Measurements from ENCODE around the gene HMGA1. TPM values are rescaled to one million over a fixed set of nuclear protein-coding genes. Genes with fewer than 3 reads are reported as not detected.

Gene HMGA1
- total and polyA plus RNA-seq, 2 of the 13 experiments (the other 11 are each of a cell fraction or from before 2014, with no cell fraction given) = 117 to 145 TPM

DNA sequence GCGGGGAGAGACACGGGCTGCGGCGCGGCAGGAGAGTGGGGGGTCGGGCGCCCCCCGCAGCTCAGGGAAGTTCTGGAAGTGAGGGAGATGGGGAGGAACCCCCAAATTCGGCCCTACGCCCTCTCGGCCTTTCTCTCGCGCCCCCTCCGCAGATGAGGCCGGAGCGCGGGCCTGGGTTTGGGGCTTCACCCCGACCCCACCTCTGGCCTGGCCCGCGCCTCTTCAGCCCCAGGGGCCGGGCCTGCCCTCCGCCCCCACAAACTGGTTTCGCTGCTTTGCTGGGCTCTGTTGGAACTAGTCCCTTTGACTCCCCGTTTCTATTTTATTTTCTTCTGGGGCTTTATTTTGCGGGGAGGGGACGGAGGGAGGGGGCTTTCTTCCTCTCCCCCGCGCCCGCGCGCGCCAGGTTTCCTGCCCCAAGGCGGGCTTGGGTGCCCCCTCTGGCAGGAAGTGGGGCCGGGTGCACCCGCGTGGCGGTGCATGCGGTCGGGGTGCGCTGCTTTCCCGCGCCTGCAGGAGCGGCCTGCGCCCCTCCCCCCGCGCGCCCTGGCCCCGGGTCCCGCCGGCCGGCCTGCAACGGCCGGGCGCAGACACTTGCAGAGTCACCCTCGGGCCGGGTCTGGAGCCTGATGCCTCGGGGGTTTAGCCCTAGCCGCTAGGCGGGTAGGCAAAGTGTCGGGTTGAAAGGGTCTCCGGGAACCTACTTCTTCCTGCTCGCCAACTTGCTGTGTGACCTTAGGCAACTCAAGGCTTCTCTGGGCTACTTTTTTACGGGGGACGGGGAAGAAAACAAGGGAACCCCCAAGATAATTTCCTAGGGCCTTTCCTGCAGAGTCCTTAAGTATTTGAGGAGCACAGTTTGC lies 1.3 kb downstream of the HMGA1 start (continued):
- TF ChIP-seq, protein P1, sequence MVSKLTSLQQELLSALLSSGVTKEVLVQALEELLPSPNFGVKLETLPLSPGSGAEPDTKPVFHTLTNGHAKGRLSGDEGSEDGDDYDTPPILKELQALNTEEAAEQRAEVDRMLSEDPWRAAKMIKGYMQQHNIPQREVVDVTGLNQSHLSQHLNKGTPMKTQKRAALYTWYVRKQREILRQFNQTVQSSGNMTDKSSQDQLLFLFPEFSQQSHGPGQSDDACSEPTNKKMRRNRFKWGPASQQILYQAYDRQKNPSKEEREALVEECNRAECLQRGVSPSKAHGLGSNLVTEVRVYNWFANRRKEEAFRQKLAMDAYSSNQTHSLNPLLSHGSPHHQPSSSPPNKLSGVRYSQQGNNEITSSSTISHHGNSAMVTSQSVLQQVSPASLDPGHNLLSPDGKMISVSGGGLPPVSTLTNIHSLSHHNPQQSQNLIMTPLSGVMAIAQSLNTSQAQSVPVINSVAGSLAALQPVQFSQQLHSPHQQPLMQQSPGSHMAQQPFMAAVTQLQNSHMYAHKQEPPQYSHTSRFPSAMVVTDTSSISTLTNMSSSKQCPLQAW (CRISPR knock-in tag; IDR thresholded peaks at IDR 0.05) = peak; percentile 15; the same call in 1 of the 2 replicates
- no peak for TF ChIP-seq NR2F2 (IDR thresholded peaks at IDR 0.05; ENCODE audit: borderline replicate concordance, low read depth)
- TF ChIP-seq HNF4A (CRISPR knock-in tag; IDR thresholded peaks at IDR 0.05) = no peak
- no peak for TF ChIP-seq MAFK (conservative IDR thresholded peaks at IDR 0.05 in 1 of 2, IDR thresholded peaks at IDR 0.05 in 1 of 2; ENCODE audit: low read length in 2 of 2)
- no peak; the same call in 1 of the 2 replicates for TF ChIP-seq ZNF3 (CRISPR knock-in tag; IDR thresholded peaks at IDR 0.05)
- TF ChIP-seq, protein P2, sequence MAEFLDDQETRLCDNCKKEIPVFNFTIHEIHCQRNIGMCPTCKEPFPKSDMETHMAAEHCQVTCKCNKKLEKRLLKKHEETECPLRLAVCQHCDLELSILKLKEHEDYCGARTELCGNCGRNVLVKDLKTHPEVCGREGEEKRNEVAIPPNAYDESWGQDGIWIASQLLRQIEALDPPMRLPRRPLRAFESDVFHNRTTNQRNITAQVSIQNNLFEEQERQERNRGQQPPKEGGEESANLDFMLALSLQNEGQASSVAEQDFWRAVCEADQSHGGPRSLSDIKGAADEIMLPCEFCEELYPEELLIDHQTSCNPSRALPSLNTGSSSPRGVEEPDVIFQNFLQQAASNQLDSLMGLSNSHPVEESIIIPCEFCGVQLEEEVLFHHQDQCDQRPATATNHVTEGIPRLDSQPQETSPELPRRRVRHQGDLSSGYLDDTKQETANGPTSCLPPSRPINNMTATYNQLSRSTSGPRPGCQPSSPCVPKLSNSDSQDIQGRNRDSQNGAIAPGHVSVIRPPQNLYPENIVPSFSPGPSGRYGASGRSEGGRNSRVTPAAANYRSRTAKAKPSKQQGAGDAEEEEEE (CRISPR knock-in tag; IDR thresholded peaks at IDR 0.05; ENCODE audit: borderline replicate concordance) = no peak
- peak; percentile 99 for TF ChIP-seq ZIK1 (CRISPR knock-in tag; IDR thresholded peaks at IDR 0.05; ENCODE audit: borderline replicate concordance, low read depth)
- peak; percentile 97; the same call in 1 of the 2 replicates for TF ChIP-seq ZMAT3 (CRISPR knock-in tag; conservative IDR thresholded peaks at IDR 0.05)
- peak; percentile 80; the same call in 1 of the 2 replicates for TF ChIP-seq ZNF577 (CRISPR knock-in tag; IDR thresholded peaks at IDR 0.05; ENCODE audit: borderline replicate concordance, low read depth)
- TF ChIP-seq BCL6 (CRISPR knock-in tag; IDR thresholded peaks at IDR 0.05) = 0 out of 2 replicates have a peak, but pooled peaks have one; percentile 36
- TF ChIP-seq, protein P3, sequence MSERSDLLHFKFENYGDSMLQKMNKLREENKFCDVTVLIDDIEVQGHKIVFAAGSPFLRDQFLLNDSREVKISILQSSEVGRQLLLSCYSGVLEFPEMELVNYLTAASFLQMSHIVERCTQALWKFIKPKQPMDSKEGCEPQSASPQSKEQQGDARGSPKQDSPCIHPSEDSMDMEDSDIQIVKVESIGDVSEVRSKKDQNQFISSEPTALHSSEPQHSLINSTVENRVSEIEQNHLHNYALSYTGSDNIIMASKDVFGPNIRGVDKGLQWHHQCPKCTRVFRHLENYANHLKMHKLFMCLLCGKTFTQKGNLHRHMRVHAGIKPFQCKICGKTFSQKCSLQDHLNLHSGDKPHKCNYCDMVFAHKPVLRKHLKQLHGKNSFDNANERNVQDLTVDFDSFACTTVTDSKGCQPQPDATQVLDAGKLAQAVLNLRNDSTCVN (CRISPR knock-in tag; IDR thresholded peaks at IDR 0.05; ENCODE audit: borderline replicate concordance) = peak; percentile 90
- TF ChIP-seq MBD4 (IDR thresholded peaks at IDR 0.05; ENCODE audit: borderline replicate concordance, low read length) = no peak
- peak; percentile 92; the same call in 1 of the 2 replicates for TF ChIP-seq ZFP36L1 (CRISPR knock-in tag; IDR thresholded peaks at IDR 0.05)
- no peak for TF ChIP-seq CBX2 (IDR thresholded peaks at IDR 0.05; ENCODE audit: low read depth, low read length)
- 0 out of 2 replicates have a peak, but pooled peaks have one; percentile 31 for TF ChIP-seq CBX2 (CRISPR knock-in tag; IDR thresholded peaks at IDR 0.05; ENCODE audit: low read depth)
- no peak for TF ChIP-seq RBM22 (optimal IDR thresholded peaks at IDR 0.05; ENCODE audit: low read length)
- peak; percentile 97 for TF ChIP-seq TSC22D2 (CRISPR knock-in tag; IDR thresholded peaks at IDR 0.05; ENCODE audit: borderline replicate concordance)
- no peak for TF ChIP-seq ZFP36L2 (CRISPR knock-in tag; IDR thresholded peaks at IDR 0.05)
- peak; percentile 98 for TF ChIP-seq KLF15 (CRISPR knock-in tag; IDR thresholded peaks at IDR 0.05; ENCODE audit: borderline replicate concordance)
- peak; percentile 99 for TF ChIP-seq CENPT (CRISPR knock-in tag; IDR thresholded peaks at IDR 0.05; ENCODE audit: low read depth)
- TF ChIP-seq ARHGAP35 (CRISPR knock-in tag; IDR thresholded peaks at IDR 0.05; ENCODE audit: borderline replicate concordance) = peak; percentile 57
- peak; percentile 52; the same call in 1 of the 3 replicates for TF ChIP-seq MXI1 (IDR thresholded peaks at IDR 0.05; ENCODE audit: borderline replicate concordance, low read depth, low read length)
- TF ChIP-seq ZNF335 (CRISPR knock-in tag; IDR thresholded peaks at IDR 0.05) = 0 out of 2 replicates have a peak, but pooled peaks have one; percentile 61
- TF ChIP-seq, protein P4, sequence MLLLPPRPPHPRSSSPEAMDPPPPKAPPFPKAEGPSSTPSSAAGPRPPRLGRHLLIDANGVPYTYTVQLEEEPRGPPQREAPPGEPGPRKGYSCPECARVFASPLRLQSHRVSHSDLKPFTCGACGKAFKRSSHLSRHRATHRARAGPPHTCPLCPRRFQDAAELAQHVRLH (CRISPR knock-in tag; IDR thresholded peaks at IDR 0.05; ENCODE audit: borderline replicate concordance, low read depth) = peak; percentile 91
- peak; percentile 92 for TF ChIP-seq ZNF747 (CRISPR knock-in tag; IDR thresholded peaks at IDR 0.05; ENCODE audit: borderline replicate concordance)

Measured in HepG2 (cell line).